ENCODE data around the gene DNMT3A. TPM values are rescaled to one million over a fixed set of nuclear protein-coding genes. Genes with fewer than 3 reads are reported as not detected.

DNMT3A gene
- total and polyA plus RNA-seq, 2 experiments from 2014 or later = 47.2 to 80.4 TPM

- no peak for TF ChIP-seq REST (IDR thresholded peaks at IDR 0.05; ENCODE audit: unreplicated experiment)
Measured at GRCh38 chr2:25373269-25373981, 31.7 kb upstream of the DNMT3A start (continued).

GRCh38 chr2:25372405-25373268 is 30.9 kb upstream of the DNMT3A start:
- Mint-ChIP-seq H3K27me3 (ENCODE audit: insufficient read depth, low read depth, poor library complexity) (peaks cover 19% of the 10 kb centered on the region), H3K36me3 (ENCODE audit: low read depth) (no peaks in the 10 kb centered on the region), H3K4me1 (peaks cover 22% of the 10 kb centered on the region), H3K27ac (no peak overlapping the region), H3K4me3 (no peak overlapping the region), H3K9me3 (no peaks in the 10 kb centered on the region; the same call in 1 of the 3 replicates)
- H3K36me3 ChIP-seq (ENCODE audit: insufficient read depth) = no peaks in the 10 kb centered on the region
- no peak overlapping the region for H3K4me2 ChIP-seq
- no peaks in the 10 kb centered on the region for H3K79me2 ChIP-seq (replicated peaks; ENCODE audit: insufficient read depth)
- peaks cover 5% of the 10 kb centered on the region; the same call in 1 of the 2 replicates for H3F3A ChIP-seq (replicated peaks; ENCODE audit: low read depth)
- no peak overlapping the region for H3K4me3 ChIP-seq
- H2AFZ ChIP-seq = no peak overlapping the region
- ATAC-seq (no peak), DNase-seq (ENCODE audit: low spot score) (no peak)
- H3K27ac ChIP-seq (ENCODE audit: low read depth) = no peak overlapping the region
- H3K27me3 ChIP-seq (ENCODE audit: insufficient read depth) = no peaks in the 10 kb centered on the region
- H4K20me1 ChIP-seq (replicated peaks; ENCODE audit: insufficient read depth) = no peaks in the 10 kb centered on the region
- peaks cover 14% of the 10 kb centered on the region for H3K4me1 ChIP-seq (ENCODE audit: insufficient read depth)
- H3K9me2 ChIP-seq (ENCODE audit: insufficient read depth) = no peaks in the 10 kb centered on the region
- TF ChIP-seq STAT1 (IDR thresholded peaks at IDR 0.05; ENCODE audit: unreplicated experiment) (no peak), EZH2 (IDR thresholded peaks at IDR 0.05; ENCODE audit: low read depth, unreplicated experiment) (no peak), ZNF114 (CRISPR knock-in tag; IDR thresholded peaks at IDR 0.05) (no peak), ETS1 (IDR thresholded peaks at IDR 0.05) (no peak), REST (IDR thresholded peaks at IDR 0.05; ENCODE audit: unreplicated experiment) (no peak), ZNF462 (CRISPR knock-in tag; IDR thresholded peaks at IDR 0.05) (no peak), NANOG (IDR thresholded peaks at IDR 0.05; ENCODE audit: borderline replicate concordance) (no peak)

Data from GM23338 (cell line).